Epithelial cell of proximal tubule (primary cell): ENCODE results near the gene ANO9. TPM values are rescaled to one million over a fixed set of nuclear protein-coding genes. Genes with fewer than 3 reads are reported as not detected.

Experiments
- DNase-seq: peaks from one replicate; pipeline ENCODE4 v3.0.0-alpha.2; 2011; ENCODE audit warnings: low read depth
- H3K4me3 ChIP-seq: 2 replicates; pipeline ENCODE4 v1.5.1; 2011; ENCODE audit warnings: low read depth, mild to moderate bottlenecking, low read length
- total RNA-seq: library from RNA; depleted of rRNA; stranded (reverse); fragments of >200 nt; gene quantifications from 2 replicates; pipeline ENCODE4 v1.2.3, GENCODE V29; 2015
- TF ChIP-seq, protein P1 (sequence below): conservative IDR thresholded peaks from 2 replicates; pipeline ENCODE4 v1.5.1; 2012; ENCODE audit warnings: low read depth, mild to moderate bottlenecking, low read length

Gene ANO9
- total RNA-seq, 1 donor from 2014 or later, result 20.1 TPM

DNA sequence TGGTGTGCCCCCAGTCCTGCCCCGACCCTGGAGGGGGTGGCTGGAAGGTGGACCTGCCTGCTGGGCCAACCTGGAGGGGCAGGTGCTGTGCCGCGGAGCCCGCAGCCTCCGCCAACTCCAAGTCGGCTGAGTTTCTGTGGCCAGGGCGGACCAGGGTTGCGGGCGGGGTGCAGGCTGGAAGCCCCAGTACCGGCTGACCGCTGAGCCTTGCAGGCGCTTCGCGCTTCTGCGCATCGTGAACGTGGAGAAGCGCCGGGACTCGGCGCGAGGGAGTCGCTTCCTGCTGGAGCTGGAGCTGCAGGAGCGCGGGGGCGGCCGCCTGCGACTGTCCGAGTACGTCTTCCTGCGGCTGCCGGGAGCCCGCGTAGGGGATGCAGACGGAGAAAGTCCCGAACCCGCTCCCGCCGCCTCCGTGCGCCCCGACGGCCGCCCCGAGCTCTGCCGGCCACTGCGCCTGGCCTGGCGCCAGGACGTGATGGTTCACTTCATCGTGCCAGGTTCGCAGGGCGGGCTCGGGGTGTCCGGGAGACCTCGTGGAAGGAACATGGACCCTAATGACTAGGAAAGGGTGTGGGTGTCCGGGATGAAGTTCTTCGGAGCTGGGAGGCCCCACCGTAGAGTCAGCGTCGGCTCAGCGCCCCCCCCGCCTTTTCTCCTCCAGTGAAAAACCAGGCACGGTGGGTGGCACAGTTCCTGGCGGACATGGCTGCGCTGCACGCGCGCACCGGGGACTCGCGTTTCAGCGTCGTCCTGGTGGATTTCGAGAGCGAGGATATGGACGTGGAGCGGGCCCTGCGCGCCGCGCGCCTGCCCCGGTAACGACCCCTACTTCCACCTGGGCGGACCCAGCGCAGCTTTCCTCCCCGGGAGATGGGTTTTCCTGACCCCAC lies 62.4 kb downstream of the ANO9 start:
- TF ChIP-seq, protein P1, sequence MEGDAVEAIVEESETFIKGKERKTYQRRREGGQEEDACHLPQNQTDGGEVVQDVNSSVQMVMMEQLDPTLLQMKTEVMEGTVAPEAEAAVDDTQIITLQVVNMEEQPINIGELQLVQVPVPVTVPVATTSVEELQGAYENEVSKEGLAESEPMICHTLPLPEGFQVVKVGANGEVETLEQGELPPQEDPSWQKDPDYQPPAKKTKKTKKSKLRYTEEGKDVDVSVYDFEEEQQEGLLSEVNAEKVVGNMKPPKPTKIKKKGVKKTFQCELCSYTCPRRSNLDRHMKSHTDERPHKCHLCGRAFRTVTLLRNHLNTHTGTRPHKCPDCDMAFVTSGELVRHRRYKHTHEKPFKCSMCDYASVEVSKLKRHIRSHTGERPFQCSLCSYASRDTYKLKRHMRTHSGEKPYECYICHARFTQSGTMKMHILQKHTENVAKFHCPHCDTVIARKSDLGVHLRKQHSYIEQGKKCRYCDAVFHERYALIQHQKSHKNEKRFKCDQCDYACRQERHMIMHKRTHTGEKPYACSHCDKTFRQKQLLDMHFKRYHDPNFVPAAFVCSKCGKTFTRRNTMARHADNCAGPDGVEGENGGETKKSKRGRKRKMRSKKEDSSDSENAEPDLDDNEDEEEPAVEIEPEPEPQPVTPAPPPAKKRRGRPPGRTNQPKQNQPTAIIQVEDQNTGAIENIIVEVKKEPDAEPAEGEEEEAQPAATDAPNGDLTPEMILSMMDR, result no peak
- no peak for DNase-seq
- H3K4me3 ChIP-seq, result no peak overlapping the region

DNA sequence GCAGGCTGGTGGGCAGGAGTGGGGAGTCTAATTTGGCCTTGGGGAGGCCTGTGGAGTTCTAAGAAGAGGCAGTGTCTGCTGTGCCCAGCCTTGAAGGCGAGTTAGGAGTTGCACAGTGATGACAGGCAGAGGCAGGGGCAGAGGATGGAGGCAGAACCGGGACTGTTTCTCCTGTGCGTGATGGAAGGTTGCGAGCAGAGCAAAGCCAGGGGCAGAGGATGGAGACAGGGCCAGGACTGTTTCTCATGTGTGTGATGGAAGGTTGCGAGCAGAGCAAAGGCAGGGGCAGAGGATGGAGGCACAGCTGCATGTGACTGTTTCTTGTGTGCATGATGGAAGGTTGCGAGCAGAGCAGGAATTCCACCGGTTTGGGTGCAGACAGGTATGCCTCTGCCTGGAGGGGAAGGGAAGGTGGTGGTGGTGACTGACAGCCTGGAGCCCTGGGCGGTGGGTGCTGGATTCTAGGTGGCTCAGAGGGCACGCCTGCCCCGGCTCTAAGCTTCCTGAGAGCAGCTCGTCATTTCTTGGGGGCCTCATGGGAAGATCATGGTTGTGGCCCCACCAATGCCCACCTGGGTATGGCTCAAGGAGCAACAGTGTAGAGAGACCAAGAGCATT lies 63.8 kb downstream of the ANO9 start:
- no peak for DNase-seq
- TF ChIP-seq, protein P1, result no peak
- no peak overlapping the region for H3K4me3 ChIP-seq

DNA sequence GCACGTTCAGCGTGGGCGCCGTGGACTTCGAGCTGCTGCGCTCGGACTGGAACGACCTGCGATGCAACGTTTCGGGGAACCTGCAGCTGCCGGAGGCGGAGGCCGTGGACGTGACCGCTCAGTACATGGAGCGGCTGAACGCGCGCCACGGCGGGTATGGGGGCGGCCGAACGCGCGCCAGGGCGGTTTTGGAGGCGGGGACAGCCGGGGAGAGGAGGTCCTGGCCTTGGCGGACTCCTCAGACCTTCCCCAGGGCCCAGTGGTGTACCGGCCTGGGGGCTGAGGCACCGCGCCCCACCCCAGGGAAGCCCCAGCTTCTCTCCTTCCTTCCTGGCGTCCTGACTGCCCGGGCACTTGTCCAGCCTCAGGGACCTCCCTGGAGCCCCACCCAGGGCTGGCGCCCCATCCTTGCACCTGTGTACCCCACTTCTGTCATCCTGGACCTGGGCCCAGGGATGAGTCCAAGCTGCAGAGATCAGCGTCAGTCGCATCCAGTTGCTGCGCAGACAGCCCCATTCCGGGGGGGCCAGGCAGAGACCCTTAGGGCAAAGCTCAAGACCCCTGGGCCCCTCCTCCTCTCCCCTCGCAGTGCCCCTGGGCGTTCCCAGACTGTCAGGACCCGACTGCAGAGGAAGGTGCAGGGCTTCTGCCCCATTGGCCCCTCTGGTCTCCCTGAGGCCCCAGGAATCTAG lies 64.5 kb downstream of the ANO9 start:
- TF ChIP-seq, protein P1, result no peak
- DNase-seq, result no peak
- no peak overlapping the region for H3K4me3 ChIP-seq

DNA sequence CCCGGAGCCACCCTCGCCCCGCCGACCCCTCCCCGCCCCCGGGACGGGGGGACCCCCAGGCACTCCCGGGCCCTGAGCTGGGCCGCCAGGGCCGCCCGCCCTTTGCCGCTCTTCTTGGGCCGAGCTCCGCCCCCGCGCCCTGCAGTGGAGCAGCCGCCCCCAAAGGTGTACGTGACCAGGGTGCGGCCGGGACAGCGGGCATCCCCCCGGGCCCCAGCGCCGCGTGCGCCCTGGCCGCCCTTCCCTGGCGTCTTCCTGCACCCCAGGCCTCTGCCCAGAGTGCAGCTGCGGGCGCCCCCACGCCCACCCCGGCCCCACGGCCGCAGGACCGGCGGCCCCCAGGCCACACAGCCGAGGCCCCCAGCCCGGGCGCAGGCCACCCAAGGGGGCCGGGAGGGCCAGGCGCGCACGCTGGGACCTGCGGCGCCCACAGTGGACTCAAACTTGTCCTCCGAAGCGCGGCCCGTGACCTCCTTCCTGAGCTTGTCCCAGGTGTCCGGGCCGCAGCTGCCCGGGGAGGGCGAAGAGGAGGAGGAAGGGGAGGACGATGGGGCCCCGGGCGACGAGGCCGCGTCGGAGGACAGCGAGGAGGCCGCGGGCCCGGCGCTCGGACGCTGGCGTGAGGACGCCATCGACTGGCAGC lies 65.2 kb downstream of the ANO9 start:
- TF ChIP-seq, protein P1, result no peak
- no peak for DNase-seq
- H3K4me3 ChIP-seq, result no peak overlapping the region

DNA sequence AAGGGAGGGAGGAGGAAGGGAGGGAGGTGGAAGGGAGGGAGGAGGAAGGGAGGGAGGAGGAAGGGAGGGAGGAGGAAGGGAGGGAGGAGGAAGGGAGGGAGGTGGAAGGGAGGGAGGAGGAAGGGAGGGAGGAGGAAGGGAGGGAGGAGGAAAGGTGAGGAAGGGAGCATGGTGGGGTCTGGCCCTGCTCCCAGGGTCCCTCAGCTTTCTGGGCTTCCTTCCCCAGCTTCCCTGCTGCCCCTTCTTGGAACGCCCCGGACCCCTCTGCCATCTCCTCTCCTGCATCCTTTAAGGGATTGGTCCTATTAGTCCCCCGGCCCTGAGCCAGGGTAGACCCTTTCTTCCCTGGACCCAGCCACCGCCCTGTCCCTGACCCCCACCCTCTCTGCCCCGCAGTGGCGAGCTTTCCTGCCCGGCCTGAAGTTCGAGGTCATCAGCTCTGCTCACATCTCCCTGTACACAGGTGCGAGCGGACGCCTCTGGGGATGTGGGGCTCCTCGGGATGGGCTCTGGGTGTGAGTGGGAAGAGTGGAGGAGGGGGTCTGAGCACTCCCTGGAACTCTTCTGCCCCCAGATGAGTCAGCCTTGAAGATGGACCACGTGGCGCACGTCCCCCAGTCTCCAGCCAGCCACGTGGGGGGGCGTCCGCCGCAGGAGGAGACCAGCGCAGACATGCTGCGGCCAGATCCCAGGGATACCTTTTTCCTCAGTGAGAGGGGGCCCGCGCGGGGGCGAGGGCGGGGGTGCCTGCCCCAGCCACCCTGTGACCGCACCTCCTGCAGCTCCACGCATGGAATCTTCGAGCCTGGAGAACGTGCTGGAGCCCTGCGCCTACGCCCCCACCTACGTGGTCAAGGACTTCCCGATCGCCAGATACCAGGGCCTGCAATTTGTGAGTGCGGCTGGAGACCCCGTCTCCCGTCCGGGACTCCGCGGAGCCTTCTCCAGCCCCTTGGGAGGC lies 66.5 kb downstream of the ANO9 start:
- TF ChIP-seq, protein P1, result no peak
- DNase-seq, result no peak
- no peak overlapping the region for H3K4me3 ChIP-seq
